ENCODE results near the gene NOD2.

The NOD2 gene

GRCh38 chr16:50711040-50711439 is 17.6 kb downstream of the NOD2 start:
- in situ Hi-C loops (cut with MboI; ENCODE audit: low sequenced_read_pairs): loop anchor here (25.0 kb wide), 1 partner anchor 124 kb away; no protein-coding TSS in a partner anchor

DNA sequence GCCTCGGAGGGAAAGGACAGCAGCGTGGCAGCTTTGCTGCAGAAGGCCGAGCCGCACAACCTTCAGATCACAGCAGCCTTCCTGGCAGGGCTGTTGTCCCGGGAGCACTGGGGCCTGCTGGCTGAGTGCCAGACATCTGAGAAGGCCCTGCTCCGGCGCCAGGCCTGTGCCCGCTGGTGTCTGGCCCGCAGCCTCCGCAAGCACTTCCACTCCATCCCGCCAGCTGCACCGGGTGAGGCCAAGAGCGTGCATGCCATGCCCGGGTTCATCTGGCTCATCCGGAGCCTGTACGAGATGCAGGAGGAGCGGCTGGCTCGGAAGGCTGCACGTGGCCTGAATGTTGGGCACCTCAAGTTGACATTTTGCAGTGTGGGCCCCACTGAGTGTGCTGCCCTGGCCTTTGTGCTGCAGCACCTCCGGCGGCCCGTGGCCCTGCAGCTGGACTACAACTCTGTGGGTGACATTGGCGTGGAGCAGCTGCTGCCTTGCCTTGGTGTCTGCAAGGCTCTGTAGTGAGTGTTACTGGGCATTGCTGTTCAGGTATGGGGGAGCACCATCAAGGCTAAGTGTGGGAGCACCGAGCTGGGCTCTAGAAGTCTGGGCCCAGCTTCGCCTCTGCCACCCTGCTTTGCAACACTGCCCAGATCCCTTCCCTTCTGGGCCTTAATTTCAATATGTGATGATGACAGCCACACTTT is 18.6 kb downstream of the NOD2 start:
- in situ Hi-C loops (cut with MboI; ENCODE audit: low sequenced_read_pairs): loop anchor here (25.0 kb wide), 1 partner anchor 125 kb away; no protein-coding TSS in a partner anchor

GRCh38 chr16:50712560-50712898 is 19.1 kb downstream of the NOD2 start:
- in situ Hi-C loops (cut with MboI; ENCODE audit: low sequenced_read_pairs): loop anchor here (25.0 kb wide), 1 partner anchor 125 kb away; no protein-coding TSS in a partner anchor

- in situ Hi-C loops (cut with MboI; ENCODE audit: low sequenced_read_pairs): loop anchor here (25.0 kb wide), 1 partner anchor 126 kb away; no protein-coding TSS in a partner anchor
Measured at GRCh38 chr16:50712956-50713355, 19.6 kb downstream of the NOD2 start.

DNA sequence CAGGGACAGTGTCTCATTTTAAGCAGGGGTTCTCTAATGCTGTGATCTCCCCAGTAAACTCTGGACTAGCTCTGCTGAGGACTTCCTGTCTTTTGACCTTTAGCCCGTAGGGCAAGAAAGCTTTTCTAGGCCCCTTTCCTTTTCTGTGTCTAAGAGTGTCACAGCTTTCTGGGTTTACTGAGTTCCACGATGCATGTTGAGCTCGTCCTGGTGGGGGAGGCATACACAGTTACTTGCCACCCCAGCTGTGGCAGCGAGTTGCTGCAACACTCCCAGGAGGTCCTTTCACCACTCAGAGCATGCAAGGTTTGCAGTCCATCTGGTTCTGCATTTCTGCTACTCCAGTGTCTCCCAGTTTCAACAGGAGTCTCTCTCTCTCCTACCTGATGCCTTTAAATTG is 23.7 kb downstream of the NOD2 start:
- in situ Hi-C loops (cut with MboI; ENCODE audit: low sequenced_read_pairs): loop anchor here (25.0 kb wide), 1 partner anchor 130 kb away; no protein-coding TSS in a partner anchor

- in situ Hi-C loops (cut with MboI; ENCODE audit: low sequenced_read_pairs): loop anchor here (25.0 kb wide), 1 partner anchor 130 kb away; no protein-coding TSS in a partner anchor
Measured at GRCh38 chr16:50717494-50717893, 24.1 kb downstream of the NOD2 start.

- in situ Hi-C loops (cut with MboI; ENCODE audit: low sequenced_read_pairs): loop anchor here (25.0 kb wide), 1 partner anchor 131 kb away; no protein-coding TSS in a partner anchor
Measured at GRCh38 chr16:50718061-50718760, 24.8 kb downstream of the NOD2 start.

- in situ Hi-C loops (cut with MboI; ENCODE audit: low sequenced_read_pairs): loop anchor here (25.0 kb wide), 1 partner anchor 132 kb away; no protein-coding TSS in a partner anchor
Measured at GRCh38 chr16:50718761-50719400, 25.5 kb downstream of the NOD2 start.

DNA sequence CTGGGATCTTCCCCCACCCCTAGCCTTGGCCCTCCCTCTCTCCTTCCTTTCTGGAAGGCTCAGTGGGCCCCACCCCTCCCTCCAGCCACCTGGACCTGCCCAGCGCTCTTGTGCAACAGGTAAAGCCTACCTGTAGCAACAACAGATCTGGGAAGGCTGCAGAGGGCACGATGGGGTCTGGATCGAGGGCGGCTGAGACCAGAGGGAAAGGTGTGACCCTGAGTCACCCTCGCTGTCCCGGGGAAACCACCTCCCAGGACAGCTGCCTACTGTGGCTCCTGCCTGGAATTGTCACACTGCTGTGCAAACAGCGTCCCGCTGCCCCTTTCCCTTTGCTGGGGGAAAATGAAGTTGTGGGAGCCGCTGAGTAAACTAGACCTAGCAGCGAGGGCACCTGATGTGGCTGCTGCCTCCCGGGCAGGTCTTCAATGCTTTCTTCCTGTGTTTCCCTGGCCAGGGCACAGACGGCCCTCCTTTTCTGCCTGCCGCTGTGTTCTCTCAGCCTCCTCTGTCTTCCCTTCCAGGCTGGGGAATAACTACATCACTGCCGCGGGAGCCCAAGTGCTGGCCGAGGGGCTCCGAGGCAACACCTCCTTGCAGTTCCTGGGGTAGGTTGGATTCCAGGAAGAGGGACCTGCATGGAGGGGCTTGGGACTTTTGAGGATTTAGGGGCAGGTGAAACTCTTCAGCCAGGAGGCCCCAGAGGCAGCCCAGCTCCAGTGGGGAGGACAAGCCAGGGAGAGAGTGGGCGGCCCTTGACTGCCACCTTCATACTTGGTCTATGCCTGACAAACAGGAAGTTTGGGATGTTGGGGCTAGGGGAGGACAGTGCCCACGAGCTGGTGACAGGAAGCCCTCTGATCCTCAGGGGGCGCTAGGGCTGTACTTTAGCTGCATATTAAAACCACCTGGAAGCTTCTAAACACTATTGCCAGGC is 26.3 kb downstream of the NOD2 start:
- in situ Hi-C loops (cut with MboI; ENCODE audit: low sequenced_read_pairs): loop anchor here (25.0 kb wide), 1 partner anchor 132 kb away; no protein-coding TSS in a partner anchor

GRCh38 chr16:50721549-50722404 is 28.4 kb downstream of the NOD2 start:
- in situ Hi-C loops (cut with MboI; ENCODE audit: low sequenced_read_pairs): loop anchor here (25.0 kb wide), 1 partner anchor 134 kb away; no protein-coding TSS in a partner anchor

- in situ Hi-C loops (cut with MboI; ENCODE audit: low sequenced_read_pairs): loop anchor here (25.0 kb wide), 1 partner anchor 135 kb away; no protein-coding TSS in a partner anchor
Measured at GRCh38 chr16:50722405-50722737, 29.0 kb downstream of the NOD2 start.

DNA sequence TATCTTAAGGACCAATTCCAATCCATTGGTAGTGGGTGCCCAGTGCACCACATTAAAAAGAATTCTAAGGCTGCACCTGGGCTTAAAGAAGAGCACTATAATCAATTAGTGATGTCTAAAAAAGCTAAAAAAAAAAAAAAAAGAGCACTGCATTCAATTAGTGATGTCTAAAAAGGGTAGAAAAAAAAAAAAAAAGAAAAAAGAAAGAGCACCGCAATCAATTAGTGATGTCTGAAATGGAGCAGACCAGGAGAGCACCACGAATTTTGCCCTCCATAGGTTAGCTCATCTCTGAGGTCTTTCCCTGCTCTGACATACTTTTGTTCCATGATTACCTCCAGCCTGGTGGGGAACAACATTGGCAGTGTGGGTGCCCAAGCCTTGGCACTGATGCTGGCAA is 29.6 kb downstream of the NOD2 start:
- in situ Hi-C loops (cut with MboI; ENCODE audit: low sequenced_read_pairs): loop anchor here (25.0 kb wide), 1 partner anchor 136 kb away; no protein-coding TSS in a partner anchor

DNA sequence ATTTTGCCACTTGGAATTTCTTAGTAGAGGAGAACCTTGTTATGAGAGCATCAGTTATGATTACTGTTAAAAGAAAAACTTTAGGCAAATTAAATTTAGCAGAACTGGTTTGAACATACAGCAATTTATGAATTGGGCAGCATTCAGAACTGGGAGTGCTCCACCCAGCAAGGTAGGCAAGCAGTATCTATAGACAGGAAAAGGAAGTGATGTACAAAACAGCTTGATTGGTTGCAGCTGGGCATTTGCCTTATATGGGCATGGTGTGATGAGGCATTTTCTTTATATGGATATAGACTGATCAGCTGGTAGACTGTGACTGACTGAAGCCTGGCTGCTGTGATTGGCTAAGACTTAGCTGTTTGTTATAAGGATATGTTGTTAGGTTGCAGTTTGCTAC is 30.9 kb downstream of the NOD2 start:
- in situ Hi-C loops (cut with MboI; ENCODE audit: low sequenced_read_pairs): loop anchor here (25.0 kb wide), 1 partner anchor 137 kb away; no protein-coding TSS in a partner anchor

DNA sequence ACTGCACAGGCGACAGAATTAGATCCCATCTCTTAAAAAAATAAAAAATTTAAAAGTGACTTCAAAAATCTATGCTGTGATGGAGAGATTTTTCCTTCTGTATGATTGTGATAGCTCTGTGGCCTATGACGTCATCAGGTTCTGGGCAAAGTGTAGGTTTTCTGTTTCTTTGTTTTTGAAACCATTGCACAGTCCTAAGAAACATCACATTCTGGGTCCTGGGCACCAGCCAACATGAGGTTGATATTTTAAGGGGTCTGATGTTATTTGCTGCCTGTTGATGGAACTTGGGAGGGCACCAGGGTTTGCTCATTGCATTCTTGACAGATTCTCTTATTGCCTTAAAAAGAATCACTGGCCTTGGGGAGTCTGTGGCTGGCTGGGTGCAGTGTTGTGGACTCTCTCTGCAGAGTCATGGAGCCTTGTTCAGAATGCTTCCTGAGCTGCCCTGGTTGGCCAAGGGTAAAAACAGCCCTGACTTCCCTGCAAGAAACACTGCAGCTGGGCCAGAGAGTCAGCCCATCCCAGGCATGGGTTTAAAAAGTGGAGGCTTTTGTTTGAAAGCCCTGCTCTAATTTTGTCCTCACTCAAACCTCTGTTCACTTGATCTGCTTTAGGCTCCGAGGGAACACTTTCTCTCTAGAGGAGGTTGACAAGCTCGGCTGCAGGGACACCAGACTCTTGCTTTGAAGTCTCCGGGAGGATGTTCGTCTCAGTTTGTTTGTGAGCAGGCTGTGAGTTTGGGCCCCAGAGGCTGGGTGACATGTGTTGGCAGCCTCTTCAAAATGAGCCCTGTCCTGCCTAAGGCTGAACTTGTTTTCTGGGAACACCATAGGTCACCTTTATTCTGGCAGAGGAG is 38.0 kb downstream of the NOD2 start:
- in situ Hi-C loops (cut with MboI; ENCODE audit: low sequenced_read_pairs): no loop called here

DNA sequence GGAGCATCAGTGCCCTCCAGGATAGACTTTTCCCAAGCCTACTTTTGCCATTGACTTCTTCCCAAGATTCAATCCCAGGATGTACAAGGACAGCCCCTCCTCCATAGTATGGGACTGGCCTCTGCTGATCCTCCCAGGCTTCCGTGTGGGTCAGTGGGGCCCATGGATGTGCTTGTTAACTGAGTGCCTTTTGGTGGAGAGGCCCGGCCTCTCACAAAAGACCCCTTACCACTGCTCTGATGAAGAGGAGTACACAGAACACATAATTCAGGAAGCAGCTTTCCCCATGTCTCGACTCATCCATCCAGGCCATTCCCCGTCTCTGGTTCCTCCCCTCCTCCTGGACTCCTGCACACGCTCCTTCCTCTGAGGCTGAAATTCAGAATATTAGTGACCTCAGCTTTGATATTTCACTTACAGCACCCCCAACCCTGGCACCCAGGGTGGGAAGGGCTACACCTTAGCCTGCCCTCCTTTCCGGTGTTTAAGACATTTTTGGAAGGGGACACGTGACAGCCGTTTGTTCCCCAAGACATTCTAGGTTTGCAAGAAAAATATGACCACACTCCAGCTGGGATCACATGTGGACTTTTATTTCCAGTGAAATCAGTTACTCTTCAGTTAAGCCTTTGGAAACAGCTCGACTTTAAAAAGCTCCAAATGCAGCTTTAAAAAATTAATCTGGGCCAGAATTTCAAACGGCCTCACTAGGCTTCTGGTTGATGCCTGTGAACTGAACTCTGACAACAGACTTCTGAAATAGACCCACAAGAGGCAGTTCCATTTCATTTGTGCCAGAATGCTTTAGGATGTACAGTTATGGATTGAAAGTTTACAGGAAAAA is 38.8 kb downstream of the NOD2 start:
- in situ Hi-C loops (cut with MboI; ENCODE audit: low sequenced_read_pairs): no loop called here

DNA sequence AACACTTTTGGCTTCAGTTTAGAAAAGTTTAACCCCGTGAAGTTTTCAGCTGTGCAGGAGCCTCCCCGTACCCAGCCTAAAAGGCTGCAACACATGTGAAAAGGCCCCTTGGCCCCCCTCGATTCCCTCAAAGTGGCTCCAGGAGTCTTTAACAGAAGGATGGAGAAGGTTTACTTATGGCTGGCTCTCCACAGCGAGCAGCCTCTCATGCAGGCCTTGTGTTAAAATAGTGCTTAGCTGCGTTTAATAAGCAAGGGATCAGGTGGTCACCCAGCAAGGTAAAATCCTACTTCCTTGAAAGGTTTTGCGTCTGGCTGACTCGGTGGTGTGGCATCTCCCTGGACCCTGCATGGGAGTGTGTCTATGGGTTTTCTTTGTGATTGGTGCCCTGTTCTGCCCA is 40.1 kb downstream of the NOD2 start:
- in situ Hi-C loops (cut with MboI; ENCODE audit: low sequenced_read_pairs): no loop called here

DNA sequence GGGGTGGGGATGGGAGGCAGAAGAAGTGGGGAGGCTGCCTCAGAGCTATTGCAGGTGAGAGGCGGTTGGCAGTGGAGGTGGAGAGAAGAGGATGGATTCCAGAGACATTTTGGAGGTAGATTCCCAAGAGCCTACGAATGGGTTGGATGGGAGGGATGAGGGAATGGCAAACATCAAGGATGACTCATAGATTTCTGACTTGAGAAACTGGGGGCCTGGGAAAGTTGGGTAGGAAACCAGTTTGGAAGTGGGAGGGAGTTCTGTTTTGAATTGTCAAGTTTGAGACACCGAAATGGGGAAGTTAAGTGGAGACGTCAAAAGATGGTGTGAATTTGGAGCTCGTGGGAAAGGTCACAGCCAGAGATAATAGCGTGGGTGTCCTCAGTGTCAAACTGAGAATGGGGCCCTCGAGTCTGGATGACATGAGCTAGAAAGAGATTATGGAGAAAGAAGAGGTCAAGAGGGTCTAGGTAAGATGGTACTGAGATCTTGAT is 42.3 kb downstream of the NOD2 start:
- in situ Hi-C loops (cut with MboI; ENCODE audit: low sequenced_read_pairs): loop anchor here (5.0 kb wide), 1 partner anchor 53 kb away; the partner anchor contains the start of gene SNX20
